HG03342 (cell line): Measurements from ENCODE around the gene BPIFB1.

ENCODE experiments used
- ATAC-seq: cut with Tn5 transposase; IDR thresholded peaks from one replicate; pipeline ENCODE4 v1.9.1; 2021; ENCODE audit warnings: mild to moderate bottlenecking, moderate library complexity; ENCODE audit not compliant: unreplicated experiment

Gene BPIFB1

GRCh38 chr20:33291830-33292355, 8.9 kb downstream of the BPIFB1 start:
- ATAC-seq: no peak

- ATAC-seq: no peak
Measured at GRCh38 chr20:33296206-33296605, 13.2 kb downstream of the BPIFB1 start.

- no peak for ATAC-seq
Measured at GRCh38 chr20:33298391-33298790, 15.4 kb downstream of the BPIFB1 start.

GRCh38 chr20:33299111-33299603, 16.1 kb downstream of the BPIFB1 start:
- ATAC-seq: no peak

- ATAC-seq: no peak
Measured at GRCh38 chr20:33301192-33301930, 18.3 kb downstream of the BPIFB1 start.

GRCh38 chr20:33303595-33303994, 20.6 kb downstream of the BPIFB1 start:
- no peak for ATAC-seq

GRCh38 chr20:33304046-33304445, 21.0 kb downstream of the BPIFB1 start:
- ATAC-seq: no peak

GRCh38 chr20:33305589-33306057, 22.6 kb downstream of the BPIFB1 start:
- no peak for ATAC-seq

- ATAC-seq: no peak
Measured at GRCh38 chr20:33306228-33306627, 23.2 kb downstream of the BPIFB1 start.

- no peak for ATAC-seq
Measured at GRCh38 chr20:33306807-33307206, 23.8 kb downstream of the BPIFB1 start.

- ATAC-seq: no peak
Measured at GRCh38 chr20:33308668-33309067, 25.7 kb downstream of the BPIFB1 start.

- ATAC-seq: no peak
Measured at GRCh38 chr20:33309631-33310030, 26.6 kb downstream of the BPIFB1 start.

- ATAC-seq: no peak
Measured at GRCh38 chr20:33310327-33310899, 27.4 kb downstream of the BPIFB1 start.

- no peak for ATAC-seq
Measured at GRCh38 chr20:33311011-33311410, 28.0 kb downstream of the BPIFB1 start.

- no peak for ATAC-seq
Measured at GRCh38 chr20:33311996-33312395, 29.0 kb downstream of the BPIFB1 start.

GRCh38 chr20:33312583-33312982, 29.6 kb downstream of the BPIFB1 start:
- ATAC-seq: no peak

GRCh38 chr20:33313686-33314314, 30.8 kb downstream of the BPIFB1 start:
- ATAC-seq: no peak

GRCh38 chr20:33316343-33316742, 33.3 kb downstream of the BPIFB1 start:
- no peak for ATAC-seq

- no peak for ATAC-seq
Measured at GRCh38 chr20:33316958-33317357, 33.9 kb downstream of the BPIFB1 start.

GRCh38 chr20:33317424-33318095, 34.5 kb downstream of the BPIFB1 start:
- no peak for ATAC-seq

GRCh38 chr20:33318096-33318429, 35.0 kb downstream of the BPIFB1 start:
- ATAC-seq: no peak
